Measurements from ENCODE around the gene LYST.

DNA sequence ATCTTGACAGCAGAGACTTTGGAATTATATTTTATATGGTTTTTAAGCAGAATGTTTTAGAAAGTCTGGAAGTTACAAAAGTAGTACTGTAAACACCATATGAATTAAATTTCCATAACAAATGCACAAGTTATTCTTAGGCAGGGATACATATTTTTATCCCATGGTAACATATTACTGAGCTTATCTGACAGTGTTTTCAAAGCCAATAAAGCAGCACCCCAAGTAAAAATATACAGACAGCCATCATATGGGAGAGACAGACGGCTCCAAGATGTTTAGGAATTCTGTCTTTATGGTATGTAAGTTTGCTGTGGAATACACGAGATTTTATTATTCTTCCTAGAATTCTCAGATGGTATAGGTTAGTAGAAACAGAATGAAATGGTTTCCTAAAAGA, 205.1 kb downstream of the LYST start:
- TF ChIP-seq POLR2A (IDR thresholded peaks at IDR 0.05; ENCODE audit: low read depth, low read length) (no peak), EZH2 (IDR thresholded peaks at IDR 0.05; ENCODE audit: borderline replicate concordance, low read depth, low read length, severe bottlenecking) (no peak), MAX (IDR thresholded peaks at IDR 0.05; ENCODE audit: insufficient read depth, insufficient read length) (no peak), POLR2AphosphoS5 (IDR thresholded peaks at IDR 0.05; ENCODE audit: insufficient read depth, low read depth, low read length) (no peak)
